ENCODE results near the gene OST4. TPM values are rescaled to one million over a fixed set of nuclear protein-coding genes. Genes with fewer than 3 reads are reported as not detected.
"Not testable (repeated sequence)": the region's sequence is repeated elsewhere in the genome, so short reads cannot be mapped to it uniquely, and the experiment has no call there.

The OST4 gene
- total RNA-seq, 1 experiment from 2014 or later = 788 TPM

- no peak for DNase-seq (ENCODE audit: low read depth)
- in situ Hi-C loops (cut with HindIII; ENCODE audit: low pct_unique_long_range_greater_than_20kb, low sequenced_read_pairs) = loop anchor here (25.0 kb wide), 1 partner anchor 179 kb away; the partner anchor contains the start of gene SLC30A3
Measured at GRCh38 chr2:27083410-27084296, 12.2 kb upstream of the OST4 start.

DNA sequence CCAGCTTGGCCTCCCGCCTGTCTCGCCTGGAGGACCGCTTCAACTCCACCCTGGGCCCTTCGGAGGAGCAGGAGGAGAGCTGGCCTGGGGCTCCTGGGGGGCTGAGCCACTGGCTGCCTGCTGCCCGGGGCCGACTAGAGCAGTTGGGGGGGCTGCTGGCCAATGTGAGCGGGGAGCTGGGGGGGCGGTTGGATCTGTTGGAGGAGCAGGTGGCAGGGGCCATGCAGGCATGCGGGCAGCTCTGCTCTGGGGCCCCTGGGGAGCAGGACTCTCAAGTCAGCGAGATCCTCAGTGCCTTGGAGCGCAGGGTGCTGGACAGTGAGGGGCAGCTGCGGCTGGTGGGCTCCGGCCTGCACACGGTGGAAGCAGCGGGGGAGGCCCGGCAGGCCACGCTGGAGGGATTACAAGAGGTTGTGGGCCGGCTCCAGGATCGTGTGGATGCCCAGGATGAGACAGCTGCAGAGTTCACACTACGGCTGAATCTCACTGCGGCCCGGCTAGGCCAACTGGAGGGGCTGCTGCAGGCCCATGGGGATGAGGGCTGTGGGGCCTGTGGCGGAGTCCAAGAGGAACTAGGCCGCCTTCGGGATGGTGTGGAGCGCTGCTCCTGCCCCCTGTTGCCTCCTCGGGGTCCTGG is 11.4 kb upstream of the OST4 start:
- in situ Hi-C loops (cut with HindIII; ENCODE audit: low pct_unique_long_range_greater_than_20kb, low sequenced_read_pairs) = loop anchor here (25.0 kb wide), 1 partner anchor 179 kb away; the partner anchor contains the start of gene SLC30A3
- DNase-seq (ENCODE audit: low read depth) = no peak

GRCh38 chr2:27081984-27082772 is 10.7 kb upstream of the OST4 start:
- in situ Hi-C loops (cut with HindIII; ENCODE audit: low pct_unique_long_range_greater_than_20kb, low sequenced_read_pairs) = loop anchor here (25.0 kb wide), 1 partner anchor 180 kb away; the partner anchor contains the start of gene SLC30A3
- no peak for DNase-seq (ENCODE audit: low read depth)

DNA sequence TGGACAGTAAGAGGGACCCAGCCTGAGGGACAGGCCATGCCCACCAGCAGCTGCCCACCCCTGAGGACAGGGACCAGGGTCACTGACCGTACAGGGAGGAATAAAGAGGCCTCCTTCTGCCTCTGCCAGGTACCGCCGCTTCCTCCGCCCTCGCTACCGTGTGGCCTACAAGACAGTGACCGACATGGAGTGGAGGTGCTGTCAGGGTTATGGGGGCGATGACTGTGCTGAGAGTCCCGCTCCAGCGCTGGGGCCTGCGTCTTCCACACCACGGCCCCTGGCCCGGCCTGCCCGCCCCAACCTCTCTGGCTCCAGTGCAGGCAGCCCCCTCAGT is 9.1 kb upstream of the OST4 start:
- in situ Hi-C loops (cut with HindIII; ENCODE audit: low pct_unique_long_range_greater_than_20kb, low sequenced_read_pairs) = loop anchor here (25.0 kb wide), 1 partner anchor 182 kb away; the partner anchor contains the start of gene SLC30A3

GRCh38 chr2:27080140-27080469 is 8.7 kb upstream of the OST4 start:
- in situ Hi-C loops (cut with HindIII; ENCODE audit: low pct_unique_long_range_greater_than_20kb, low sequenced_read_pairs) = loop anchor here (25.0 kb wide), 1 partner anchor 182 kb away; the partner anchor contains the start of gene SLC30A3
- DNase-seq (ENCODE audit: low read depth) = no peak

More for the DNA sequence above, 9.1 kb upstream of the OST4 start:
- DNase-seq (ENCODE audit: low read depth) = no peak

- in situ Hi-C loops (cut with HindIII; ENCODE audit: low pct_unique_long_range_greater_than_20kb, low sequenced_read_pairs) = loop anchor here (25.0 kb wide), 1 partner anchor 183 kb away; the partner anchor contains the start of gene SLC30A3
- DNase-seq (ENCODE audit: low read depth) = no peak
Measured at GRCh38 chr2:27079233-27080139, 8.0 kb upstream of the OST4 start.

- DNase-seq (ENCODE audit: low read depth) = no peak
- in situ Hi-C loops (cut with HindIII; ENCODE audit: low pct_unique_long_range_greater_than_20kb, low sequenced_read_pairs) = loop anchor here (25.0 kb wide), 1 partner anchor 184 kb away; the partner anchor contains the start of gene SLC30A3
Measured at GRCh38 chr2:27078267-27079194, 7.1 kb upstream of the OST4 start, which contains the start of gene EMILIN1. Gene EMILIN1, plus strand, starts transcription at chr2:27078615. Its CDS starts 451 bp downstream, at chr2:27079066.

GRCh38 chr2:27077231-27077630 is 5.8 kb upstream of the OST4 start:
- DNase-seq (ENCODE audit: low read depth) = no peak
- in situ Hi-C loops (cut with HindIII; ENCODE audit: low pct_unique_long_range_greater_than_20kb, low sequenced_read_pairs) = loop anchor here (25.0 kb wide), 1 partner anchor 185 kb away; the partner anchor contains the start of gene SLC30A3

GRCh38 chr2:27076323-27076722 is 4.9 kb upstream of the OST4 start:
- in situ Hi-C loops (cut with HindIII; ENCODE audit: low pct_unique_long_range_greater_than_20kb, low sequenced_read_pairs) = loop anchor here (25.0 kb wide), 1 partner anchor 186 kb away; the partner anchor contains the start of gene SLC30A3
- DNase-seq (ENCODE audit: low read depth) = no peak

- in situ Hi-C loops (cut with HindIII; ENCODE audit: low pct_unique_long_range_greater_than_20kb, low sequenced_read_pairs) = loop anchor here (25.0 kb wide), 1 partner anchor 187 kb away; the partner anchor contains the start of gene SLC30A3
Measured at GRCh38 chr2:27075566-27075871, 4.1 kb upstream of the OST4 start.

GRCh38 chr2:27074738-27075565 is 3.5 kb upstream of the OST4 start:
- no peak for DNase-seq (ENCODE audit: low read depth)
- in situ Hi-C loops (cut with HindIII; ENCODE audit: low pct_unique_long_range_greater_than_20kb, low sequenced_read_pairs) = loop anchor here (25.0 kb wide), 1 partner anchor 187 kb away; the partner anchor contains the start of gene SLC30A3

More at GRCh38 chr2:27075566-27075871, 4.1 kb upstream of the OST4 start:
- DNase-seq (ENCODE audit: low read depth) = not testable (repeated sequence)

DNA sequence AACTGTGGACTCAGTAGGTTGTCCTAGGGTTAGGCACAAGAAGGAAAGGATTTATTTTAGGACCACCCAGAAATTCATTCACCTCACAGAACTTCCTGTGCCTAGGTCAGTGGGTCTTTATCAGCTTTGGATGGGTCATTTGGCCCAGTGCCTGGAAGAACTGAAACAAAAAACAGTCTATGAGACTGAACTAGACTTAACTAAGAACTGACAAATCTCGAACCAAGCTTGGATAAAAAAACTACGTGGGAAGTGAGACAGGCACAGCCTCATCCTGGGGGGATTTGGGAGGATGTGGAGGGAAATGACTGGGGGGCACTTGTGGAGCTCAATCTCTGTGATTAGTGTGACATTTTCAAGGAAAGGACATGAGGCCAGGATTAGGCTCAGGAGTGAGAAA is 2.3 kb upstream of the OST4 start:
- in situ Hi-C loops (cut with HindIII; ENCODE audit: low pct_unique_long_range_greater_than_20kb, low sequenced_read_pairs) = no loop called here

DNA sequence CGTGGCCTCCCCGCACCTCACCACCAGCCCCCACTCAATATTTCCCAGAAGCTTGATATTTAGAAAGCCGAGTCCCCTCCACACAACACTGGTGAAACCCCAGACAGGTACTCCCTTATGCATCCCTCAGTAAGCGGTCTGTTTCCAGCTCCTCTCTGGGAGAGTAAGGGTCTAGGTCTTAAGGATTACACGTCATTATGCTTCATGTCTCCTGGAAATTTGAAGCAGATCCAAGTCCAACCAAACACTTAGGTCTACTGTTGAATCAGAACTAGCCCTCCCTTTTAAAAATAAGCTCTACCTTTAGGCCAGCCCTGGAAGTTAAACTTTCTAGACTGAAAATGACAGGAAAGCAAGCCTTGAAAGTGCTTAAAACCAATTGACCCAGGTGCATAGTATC is 1.5 kb upstream of the OST4 start:
- no peak for DNase-seq (ENCODE audit: low read depth)
- in situ Hi-C loops (cut with HindIII; ENCODE audit: low pct_unique_long_range_greater_than_20kb, low sequenced_read_pairs) = no loop called here

More for the DNA sequence above, 2.3 kb upstream of the OST4 start:
- DNase-seq (ENCODE audit: low read depth) = no peak

GRCh38 chr2:27071990-27072830 is 756 bp upstream of the OST4 start:
- in situ Hi-C loops (cut with HindIII; ENCODE audit: low pct_unique_long_range_greater_than_20kb, low sequenced_read_pairs) = no loop called here
- no peak for DNase-seq (ENCODE audit: low read depth)

All from Caki2 (cell line).